Heart right ventricle (tissue), 16 donors: ENCODE measurements around the gene PHOSPHO1. TPM values are rescaled to one million over a fixed set of nuclear protein-coding genes. Genes with fewer than 3 reads are reported as not detected.
A peak's percentile ranks its signal among the peaks of the same experiment; 100 is the strongest.
"Not testable (repeated sequence)": the region's sequence is repeated elsewhere in the genome, so short reads cannot be mapped to it uniquely, and the experiment has no call there.

Experiments
- ATAC-seq, 8 donors: fragments of 200-7000 bp; cut with Tn5 transposase; one replicate each; pipeline ENCODE4 v1.9.1; 2020; ENCODE audit warnings: mild to moderate bottlenecking in 8 of 8, moderate library complexity in 8 of 8, moderate number of reproducible peaks in 1 of 8
- DNase-seq, 2 donors: peaks; one replicate each; pipeline ENCODE4 v3.0.0-alpha.2; 2020
- H3K27ac ChIP-seq, 10 donors: fragments of 200-600 bp; sonication (generic) in 2 of 10; one replicate each; pipeline versions ENCODE4 v1.5.0 to v1.8.0; 2020 to 2022; ENCODE audit warnings: mild to moderate bottlenecking in 3 of 10
- H3K27me3 ChIP-seq, 7 donors: fragments of 200-600 bp; one replicate each; pipeline ENCODE4 v1.8.0; 2021 to 2022; ENCODE audit warnings: mild to moderate bottlenecking in 2 of 7
- H3K36me3 ChIP-seq, 9 donors: fragments of 200-600 bp; sonication (generic) in 1 of 9; one replicate each; pipeline versions ENCODE4 v1.5.0 to v1.8.0; 2020 to 2022; ENCODE audit warnings: mild to moderate bottlenecking in 2 of 9
- H3K4me1 ChIP-seq, 9 donors: fragments of 200-600 bp; sonication (generic) in 1 of 9; one replicate each; pipeline versions ENCODE4 v1.5.0 to v1.8.0; 2020 to 2022; ENCODE audit warnings: mild to moderate bottlenecking in 4 of 9
- H3K4me3 ChIP-seq, 10 donors: fragments of 200-600 bp; sonication (generic) in 2 of 10; one replicate each; pipeline versions ENCODE4 v1.5.0 to v1.8.0; 2020 to 2022; ENCODE audit warnings: mild to moderate bottlenecking in 7 of 10, moderate library complexity in 2 of 10
- H3K9me3 ChIP-seq, 11 donors: fragments of 200-600 bp in 10 of 11; sonication (generic) in 2 of 11; one replicate each; pipeline versions ENCODE4 v1.5.0 to v1.8.0; 2013 to 2022; ENCODE audit warnings: mild to moderate bottlenecking in 2 of 11, control low read depth in 1 of 11, moderate library complexity in 1 of 11
- WGBS, 2 donors: extraction: QIAGEN DNeasy Blood & Tissue Kit; methylation state at CpG; one replicate each; pipeline ENCODE4 v1.1.7; 2013; ENCODE audit warnings: inconsistent platforms in 1 of 2; 5-methylcytosine and 5-hydroxymethylcytosine counted together
- intact Hi-C, 10 donors: fragments of 100-400 bp; cut with DNase I; formaldehyde crosslinking; loops; one replicate each; pipeline versions ENCODE4 v1.11.1 to v1.14.2; 2022
- polyA plus RNA-seq, 2 donors: library from polyadenylated mRNA; stranded (reverse); fragments of 200-250 nt; gene quantifications; one replicate each; pipeline ENCODE4 v1.2.3, GENCODE V29; 2013
- total RNA-seq, 10 donors: library from RNA; stranded (reverse); fragmentation: NEBNext Ultra II Directional in 3 of 10; extraction: Animal tissue kit (Norgen Biotek cat#: 25700) in 3 of 10; gene quantifications; one replicate each; pipeline versions ENCODE4 v1.2.1 to v1.2.4, GENCODE V29; 2021 to 2023
- TF ChIP-seq, protein P1 (sequence below), 9 donors: fragments of 200-600 bp; sonication (generic) in 2 of 9; IDR thresholded peaks; one replicate each; pipeline versions ENCODE4 v1.5.0 to v1.8.0; 2021 to 2022; ENCODE audit warnings: antibody characterized with exemption in 9 of 9, mild to moderate bottlenecking in 5 of 9, moderate library complexity in 1 of 9
- donor health status: Arrhythmogenic right ventricular cardiomyopathy.
- donor health status: ischemic (EF 13 %, LVEDD 7.1; RV severe dilation, severe dysfunction).
- donor health status: healthy with polysubstance abuse.
- donor health status: DM: no; HTN: yes; CAD: no.
- donor health status: DM: no; HTN: no; CAD: no.
- donor health status: ischemic (EF 25% LVEDD 6.9; RV normal size, moderate dysfunction).
- donor health status: ischemic (EF 25% LVEDD 5.7; RV mildly dilated, moderate dysfunction).
- donor health status: healthy.
- donor health status: DM: yes; HTN: yes; CAD: no.
- donor health status: Ischemic cardiomyopathy.
- donor health status: ischemic (EF 35%, LVEDD 5.7; RV mildly dilated, moderate dysfunction).
- donor health status: nonischemic (EF 11% LVEDD 7.7; RV severe dilation, severe dysfunction).
- donor health status: DM: yes; HTN: yes; CAD: no.
- donor health status: PGD.
- donor health status: ischemic (EF 29% LVEDD 5.4; RV normal size, mild dysfunction).
- donor health status: nonischemic (EF 23%, LVEDD 6.1; RV moderate dilation, normal function).

The PHOSPHO1 gene
- total and polyA plus RNA-seq, 12 donors = 0.14 to 1.9 (median 0.52) TPM

- Histone ChIP-seq H3K27me3 (no peaks in the 10 kb centered on the region), H3K36me3 (no peaks in the 10 kb centered on the region), H3K9me3 (peaks cover 0 to 6% (median 0%) of the 10 kb centered on the region in 11 donors), H3K4me1 (no peaks in the 10 kb centered on the region), H3K4me3 (no peak overlapping the region), H3K27ac (no peak overlapping the region)
- 92 to 95% methylated on average over 13 of the region's 13 CpGs for WGBS, 2 donors
- intact Hi-C loops = no loop called here
- TF ChIP-seq, protein P1, sequence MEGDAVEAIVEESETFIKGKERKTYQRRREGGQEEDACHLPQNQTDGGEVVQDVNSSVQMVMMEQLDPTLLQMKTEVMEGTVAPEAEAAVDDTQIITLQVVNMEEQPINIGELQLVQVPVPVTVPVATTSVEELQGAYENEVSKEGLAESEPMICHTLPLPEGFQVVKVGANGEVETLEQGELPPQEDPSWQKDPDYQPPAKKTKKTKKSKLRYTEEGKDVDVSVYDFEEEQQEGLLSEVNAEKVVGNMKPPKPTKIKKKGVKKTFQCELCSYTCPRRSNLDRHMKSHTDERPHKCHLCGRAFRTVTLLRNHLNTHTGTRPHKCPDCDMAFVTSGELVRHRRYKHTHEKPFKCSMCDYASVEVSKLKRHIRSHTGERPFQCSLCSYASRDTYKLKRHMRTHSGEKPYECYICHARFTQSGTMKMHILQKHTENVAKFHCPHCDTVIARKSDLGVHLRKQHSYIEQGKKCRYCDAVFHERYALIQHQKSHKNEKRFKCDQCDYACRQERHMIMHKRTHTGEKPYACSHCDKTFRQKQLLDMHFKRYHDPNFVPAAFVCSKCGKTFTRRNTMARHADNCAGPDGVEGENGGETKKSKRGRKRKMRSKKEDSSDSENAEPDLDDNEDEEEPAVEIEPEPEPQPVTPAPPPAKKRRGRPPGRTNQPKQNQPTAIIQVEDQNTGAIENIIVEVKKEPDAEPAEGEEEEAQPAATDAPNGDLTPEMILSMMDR (IDR thresholded peaks at IDR 0.05) = no peak
- DNase-seq (no peak), ATAC-seq (no peak)
These were observed 47.1 kb upstream of the PHOSPHO1 start for GRCh38 chr17:49277638-49278037.

DNA sequence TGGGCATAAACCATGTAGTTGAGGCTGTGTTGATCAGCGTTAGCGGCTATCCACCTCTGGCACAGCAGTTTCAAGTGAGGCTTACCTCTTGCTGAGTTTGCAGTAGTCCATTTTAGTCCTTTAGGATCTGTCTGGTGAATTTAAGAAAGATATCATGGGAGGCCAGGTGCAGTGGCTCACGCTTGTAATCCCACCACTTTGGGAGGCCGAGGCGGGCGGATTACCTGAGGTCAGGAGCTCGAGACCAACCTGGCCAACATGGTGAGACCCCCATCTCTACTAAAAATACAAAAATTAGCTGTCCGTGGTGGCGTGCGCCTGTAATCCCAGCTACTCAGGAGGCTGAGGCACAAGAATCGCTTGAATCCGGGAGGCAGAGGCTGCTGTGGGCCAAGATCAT lies 45.4 kb upstream of the PHOSPHO1 start:
- H3K27ac ChIP-seq, H3K36me3 ChIP-seq, H3K27me3 ChIP-seq, H3K4me1 ChIP-seq, H3K4me3 ChIP-seq, DNase-seq, ATAC-seq, H3K9me3 ChIP-seq, intact Hi-C loops: not testable (repeated sequence)
- 95 to 97% methylated on average over 12 of the region's 12 CpGs for WGBS, 2 donors

DNA sequence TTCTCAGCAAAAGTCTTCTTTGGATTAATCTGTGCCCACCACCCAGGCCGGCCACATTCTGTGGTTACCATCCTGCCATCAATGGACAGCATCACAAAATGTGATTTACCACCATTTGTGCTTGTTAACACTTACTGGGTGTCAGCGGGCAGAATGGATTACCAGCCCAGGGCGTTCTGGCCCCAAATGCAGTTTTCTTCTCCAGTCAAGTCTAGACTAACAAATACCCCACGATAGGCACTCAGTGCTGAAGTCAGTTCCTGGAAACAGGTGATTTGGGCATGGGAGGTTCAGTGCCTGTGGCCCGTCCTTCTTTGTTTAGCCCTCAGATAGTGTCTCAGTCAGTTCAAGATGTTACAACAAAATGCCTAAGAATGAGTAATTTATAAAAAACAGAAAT lies 38.8 kb upstream of the PHOSPHO1 start:
- no peak overlapping the region for H3K4me3 ChIP-seq
- no peaks in the 10 kb centered on the region for H3K4me1 ChIP-seq
- ATAC-seq (no peak), DNase-seq (no peak)
- H3K27ac ChIP-seq = no peak overlapping the region
- intact Hi-C loops = no loop called here
- no peaks in the 10 kb centered on the region for H3K27me3 ChIP-seq
- H3K9me3 ChIP-seq = no peaks in the 10 kb centered on the region
- TF ChIP-seq, protein P1 (IDR thresholded peaks at IDR 0.05) = no peak
- WGBS, 2 donors = 84 to 89% methylated on average over 5 of the region's 5 CpGs
- H3K36me3 ChIP-seq = no peaks in the 10 kb centered on the region

DNA sequence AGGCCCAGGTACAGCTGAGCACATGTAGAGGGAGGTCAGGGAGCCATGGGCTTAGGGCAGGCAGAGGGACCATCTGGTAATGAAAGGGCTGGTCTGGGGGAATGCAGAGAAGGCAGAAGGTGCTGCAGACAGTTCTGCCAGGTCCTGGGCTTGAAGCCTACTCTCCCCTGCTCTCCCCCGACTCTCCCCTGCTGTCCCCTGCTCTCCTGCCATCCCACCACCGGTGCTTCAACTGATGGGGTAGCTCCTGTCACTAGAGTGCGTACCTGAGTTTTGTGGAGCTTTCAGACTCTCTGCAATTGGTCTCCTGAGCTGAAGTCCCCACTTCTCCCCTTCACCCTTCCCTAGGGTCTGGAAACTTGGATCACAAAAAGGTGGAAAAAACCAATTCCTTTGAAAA lies 37.3 kb upstream of the PHOSPHO1 start:
- no peak for DNase-seq
- H3K4me3 ChIP-seq = no peak overlapping the region
- intact Hi-C loops = loop anchor here in 1 of 10 donors (1.0 kb wide), 1 partner anchor 49 kb away; no protein-coding TSS in a partner anchor
- ATAC-seq = no peak
- 77 to 79% methylated on average over 3 of the region's 3 CpGs for WGBS, 2 donors
- TF ChIP-seq, protein P1 (IDR thresholded peaks at IDR 0.05) = no peak
- no peaks in the 10 kb centered on the region for H3K9me3 ChIP-seq
- H3K27ac ChIP-seq = no peak overlapping the region
- H3K27me3 ChIP-seq = no peaks in the 10 kb centered on the region
- H3K36me3 ChIP-seq = no peaks in the 10 kb centered on the region
- H3K4me1 ChIP-seq = no peaks in the 10 kb centered on the region

GRCh38 chr17:49266233-49266632 lies 35.6 kb upstream of the PHOSPHO1 start:
- no peak for DNase-seq
- Histone ChIP-seq H3K27ac (no peak overlapping the region), H3K9me3 (no peaks in the 10 kb centered on the region), H3K4me3 (no peak overlapping the region), H3K36me3 (no peaks in the 10 kb centered on the region), H3K27me3 (no peaks in the 10 kb centered on the region), H3K4me1 (peaks cover 0 to 3% (median 0%) of the 10 kb centered on the region in 9 donors)
- ATAC-seq = no peak
- whole genome bisulfite sequencing, 2 donors = 80 to 92% methylated on average over 2 of the region's 2 CpGs
- TF ChIP-seq, protein P1 (IDR thresholded peaks at IDR 0.05) = no peak
- intact Hi-C loops = no loop called here

DNA sequence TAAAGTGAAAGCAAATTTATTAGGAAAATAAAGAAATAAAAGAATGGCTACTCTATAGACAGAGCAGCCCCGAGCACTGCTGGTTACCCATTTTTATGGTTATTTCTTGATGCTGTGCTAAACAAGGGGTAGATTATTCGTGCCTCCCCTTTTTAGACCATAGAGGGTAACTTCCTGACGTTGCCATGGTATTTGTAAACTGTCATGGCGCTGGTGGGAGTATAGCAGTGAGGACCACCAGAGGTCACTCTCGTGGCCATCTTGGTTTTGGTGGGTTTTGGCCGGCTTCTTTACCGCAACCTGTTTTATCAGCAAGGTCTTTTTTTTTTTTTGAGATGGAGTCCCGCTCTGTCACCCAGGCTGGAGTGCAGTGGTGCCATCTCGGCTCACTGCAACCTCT lies 31.0 kb upstream of the PHOSPHO1 start:
- DNase-seq, intact Hi-C loops, ATAC-seq, H3K27me3 ChIP-seq, H3K9me3 ChIP-seq, H3K4me3 ChIP-seq, H3K36me3 ChIP-seq: not testable (repeated sequence)
- H3K27ac ChIP-seq = peak overlapping the region in 2 of 10 donors; percentile 93 to 96
- peaks cover 0 to 25% (median 12%) of the 10 kb centered on the region in 9 donors for H3K4me1 ChIP-seq
- 88 to 91% methylated on average over 9 of the region's 9 CpGs for WGBS, 2 donors
